Activated CD4-positive, CD25-positive, alpha-beta regulatory T cell treated with anti-CD3 and anti-CD28 coated beads, Interleukin-2, amount 50 U/mL, for 24 hours (primary cell): ENCODE data around the gene DTWD2.
A peak's percentile ranks its signal among the peaks of the same experiment; 100 is the strongest.
"Not testable (repeated sequence)": the region's sequence is repeated elsewhere in the genome, so short reads cannot be mapped to it uniquely, and the experiment has no call there.

Experiments
- ATAC-seq, 2 donors: fragments of 150-1000 bp; cut with Tn5 transposase; one replicate each; pipeline ENCODE4 v1.10.0; 2021; ENCODE audit warnings: mild to moderate bottlenecking in 1 of 2, moderate library complexity in 1 of 2

The DTWD2 gene, protein sequence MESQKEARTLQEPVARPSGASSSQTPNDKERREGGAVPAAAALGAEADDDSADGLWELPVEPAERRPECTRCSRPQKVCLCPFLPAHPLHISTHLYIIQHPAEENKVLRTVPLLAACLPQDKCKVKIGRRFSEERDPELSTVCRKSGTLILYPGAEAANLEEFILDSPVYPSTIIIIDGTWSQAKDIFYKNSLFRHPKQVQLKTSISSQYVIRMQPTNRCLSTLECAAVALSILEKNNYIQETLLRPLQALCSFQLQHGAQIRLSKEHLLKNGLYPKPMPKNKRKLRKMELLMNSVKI

DNA sequence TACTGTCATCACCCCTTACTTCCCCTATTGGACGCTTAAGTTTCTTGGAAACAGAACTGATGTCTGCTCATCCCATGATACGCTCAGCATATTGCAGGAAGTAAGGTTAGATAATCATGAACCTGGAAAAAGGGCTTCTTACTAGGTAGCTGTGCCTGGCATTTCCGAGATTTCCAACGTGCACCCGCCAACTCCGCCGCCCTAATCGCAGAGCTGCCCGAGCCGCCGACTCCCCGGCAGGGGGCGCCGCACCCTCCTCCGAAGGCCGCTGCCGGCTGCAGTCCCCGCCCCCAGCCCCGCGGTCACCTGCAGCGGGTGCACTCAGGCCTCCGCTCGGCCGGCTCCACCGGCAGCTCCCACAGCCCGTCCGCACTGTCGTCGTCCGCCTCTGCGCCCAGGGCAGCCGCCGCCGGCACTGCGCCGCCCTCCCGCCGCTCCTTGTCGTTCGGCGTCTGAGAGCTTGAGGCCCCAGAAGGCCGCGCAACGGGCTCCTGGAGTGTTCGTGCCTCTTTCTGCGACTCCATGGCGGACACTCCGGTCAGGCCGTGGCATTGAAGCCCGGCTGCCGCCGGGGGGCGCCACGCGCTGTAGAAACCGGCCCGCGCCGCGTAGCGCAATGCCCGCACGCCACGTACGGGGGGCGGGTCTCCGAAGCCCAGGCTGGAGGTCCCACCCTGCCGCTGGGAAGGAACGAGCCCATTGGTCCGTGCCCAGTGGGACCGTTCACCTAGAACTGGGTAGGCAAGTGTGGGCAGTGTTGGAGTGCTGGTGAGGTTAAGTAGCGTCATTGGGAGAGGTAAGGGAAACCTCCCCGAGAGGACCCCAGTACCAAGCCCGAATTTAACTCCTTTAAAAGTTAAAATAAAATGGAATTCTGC, at the start of gene DTWD2:
Gene DTWD2 (minus strand): TSS at position 560 of the 878 bp plus-strand sequence. CDS start 36 bp downstream, at position 524.
- peak; percentile 87 to 90 for ATAC-seq

- no peak for ATAC-seq
These were observed 49.3 kb upstream of the DTWD2 start for GRCh38 chr5:119037496-119038215.

GRCh38 chr5:119036101-119036762, 47.9 kb upstream of the DTWD2 start:
- peak; percentile 80 to 87 for ATAC-seq

- ATAC-seq = no peak
These were observed 44.8 kb upstream of the DTWD2 start for GRCh38 chr5:119033135-119033534.

- ATAC-seq = no peak
These were observed 44.3 kb upstream of the DTWD2 start for GRCh38 chr5:119032656-119033055.

DNA sequence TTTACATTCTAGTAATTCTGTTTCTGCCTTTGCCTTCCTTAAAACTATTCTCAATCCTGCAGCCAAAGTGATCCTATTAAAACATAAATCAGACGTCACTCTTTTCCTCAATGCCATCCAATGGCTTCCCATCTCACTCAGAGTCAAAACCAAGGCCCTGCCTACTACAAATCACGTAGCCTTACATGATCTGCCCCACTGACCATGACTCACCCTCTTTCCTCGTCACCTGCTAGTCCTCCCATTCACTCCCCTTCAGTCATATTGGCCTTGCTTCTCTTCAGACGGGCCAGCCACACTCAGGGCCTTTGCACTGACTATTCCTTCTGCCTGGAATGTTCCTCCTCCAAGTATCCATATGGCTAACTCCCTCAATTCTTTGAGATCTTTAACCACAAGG, 43.6 kb upstream of the DTWD2 start:
- peak; percentile 44 for ATAC-seq

DNA sequence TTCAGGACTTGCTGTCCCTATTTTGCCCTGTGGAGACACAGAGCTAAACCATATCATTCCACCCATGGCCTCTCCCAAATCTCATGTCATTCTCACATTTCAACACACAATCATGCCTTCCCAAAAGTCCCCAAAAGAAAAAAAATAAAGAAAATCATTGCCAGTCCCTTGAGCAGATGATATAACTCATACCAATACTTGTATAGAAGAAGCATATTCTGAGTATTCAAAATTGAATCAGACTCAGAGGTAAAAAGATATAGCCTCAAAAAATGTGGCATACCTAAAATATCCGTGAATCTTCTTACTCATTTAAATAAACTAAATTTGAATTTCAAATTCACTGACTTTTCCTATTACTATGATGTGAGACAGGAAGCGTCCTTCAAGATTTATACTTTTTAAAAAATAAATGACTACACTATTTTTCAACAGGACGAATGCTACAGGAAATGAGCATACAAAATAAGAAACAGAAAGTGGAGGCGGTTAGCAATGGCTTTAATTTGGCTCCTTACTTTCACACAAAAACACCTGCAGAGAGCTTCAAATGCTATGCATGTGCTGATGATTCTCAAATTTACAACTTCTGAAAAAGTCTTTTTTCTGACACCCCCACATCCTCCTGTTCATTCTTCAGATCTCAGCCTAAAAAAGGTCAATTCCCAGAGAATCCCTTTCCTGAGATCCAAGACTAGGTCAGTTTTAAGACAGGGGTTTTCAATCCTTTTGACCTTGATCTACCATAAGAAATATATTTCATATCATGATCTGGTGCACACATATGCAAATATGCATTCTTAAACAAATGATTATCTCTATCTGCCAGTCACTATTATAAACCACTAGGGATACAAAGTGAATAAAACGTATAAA, 42.9 kb upstream of the DTWD2 start:
- ATAC-seq = peak; percentile 82

DNA sequence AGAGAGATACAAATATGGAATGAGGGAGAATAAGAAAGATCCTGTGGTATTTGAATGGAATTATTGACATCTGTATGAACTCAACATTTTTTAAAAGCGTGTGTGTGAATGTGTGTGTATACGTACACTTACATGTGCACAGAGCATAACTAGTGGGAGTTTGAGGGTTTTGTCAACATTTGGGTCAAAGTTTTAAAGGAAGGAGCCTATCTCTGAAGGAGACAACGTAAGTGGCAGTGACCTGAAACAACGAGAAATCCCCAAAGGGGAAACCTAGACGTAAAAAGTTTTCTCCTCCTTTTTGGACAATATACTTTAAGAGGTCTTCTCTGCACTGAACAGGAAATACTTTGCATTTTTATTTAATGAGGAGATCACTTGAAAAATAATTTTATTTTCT, 40.2 kb upstream of the DTWD2 start:
- ATAC-seq = no peak

DNA sequence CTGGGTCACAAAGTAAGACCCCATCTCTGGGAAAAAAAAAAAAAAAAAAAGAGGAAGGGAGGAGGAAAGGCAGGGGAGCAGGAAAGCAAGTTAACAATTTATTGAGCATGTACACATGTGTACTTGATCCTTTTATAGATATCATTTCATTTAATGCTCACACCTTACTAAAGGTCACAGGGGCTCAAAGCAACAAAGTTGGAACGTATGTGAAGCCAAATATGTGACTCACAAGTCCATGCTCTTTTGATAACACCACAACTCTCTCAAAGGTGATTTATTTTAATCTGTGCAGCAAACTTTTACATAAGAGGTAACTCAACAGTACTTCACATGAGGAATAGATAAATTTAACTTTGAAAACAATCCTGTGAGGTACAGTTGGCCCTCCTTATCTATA, 34.4 kb upstream of the DTWD2 start:
- ATAC-seq = no peak

GRCh38 chr5:119022017-119022745, 33.8 kb upstream of the DTWD2 start:
- ATAC-seq = peak; percentile 33 to 35

DNA sequence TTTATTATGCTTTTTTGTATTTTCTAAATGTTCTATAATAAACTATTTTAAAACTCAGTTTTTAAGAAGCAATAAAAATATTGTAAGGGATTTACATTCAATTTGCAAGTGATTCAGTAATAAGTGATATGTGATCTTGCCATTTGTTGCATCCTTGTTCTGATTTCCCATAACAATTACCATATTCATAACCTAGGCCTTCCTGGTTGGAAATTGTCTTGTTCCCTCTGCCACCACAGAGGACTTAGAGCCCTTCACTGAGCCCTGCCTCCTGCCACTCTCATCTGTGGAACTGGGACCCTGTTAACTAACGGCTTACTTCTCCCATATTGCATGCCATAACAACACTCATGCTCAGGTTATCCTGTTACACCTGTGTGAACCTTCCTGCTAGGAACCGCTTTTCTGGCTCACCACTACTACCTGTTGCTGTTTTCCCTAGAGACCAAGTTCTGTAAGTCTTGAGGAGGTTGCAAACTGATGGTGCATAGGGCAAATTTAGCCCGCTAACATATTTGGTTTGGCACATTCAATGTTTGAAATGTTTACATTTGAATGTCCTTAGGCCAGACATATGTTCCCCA, 32.9 kb upstream of the DTWD2 start:
- ATAC-seq = no peak

DNA sequence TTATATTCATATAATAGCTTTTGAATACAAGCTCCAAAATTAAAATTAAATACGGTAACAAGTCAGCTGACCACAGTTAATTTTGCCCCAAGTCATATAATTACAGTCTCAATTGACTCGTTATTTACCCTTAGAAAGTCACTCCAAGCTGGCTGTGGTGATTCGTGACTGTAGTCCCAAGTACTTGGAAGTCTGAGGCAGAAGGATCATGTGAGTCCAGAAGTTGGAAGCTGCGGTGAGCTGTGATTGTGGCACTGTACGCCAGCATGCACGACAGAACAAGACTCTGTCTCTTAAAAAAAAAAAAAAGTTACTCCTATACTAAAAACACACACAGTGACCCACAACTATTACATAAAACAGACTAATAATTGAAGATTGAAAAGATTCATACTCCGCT, 31.6 kb upstream of the DTWD2 start:
- ATAC-seq = no peak

DNA sequence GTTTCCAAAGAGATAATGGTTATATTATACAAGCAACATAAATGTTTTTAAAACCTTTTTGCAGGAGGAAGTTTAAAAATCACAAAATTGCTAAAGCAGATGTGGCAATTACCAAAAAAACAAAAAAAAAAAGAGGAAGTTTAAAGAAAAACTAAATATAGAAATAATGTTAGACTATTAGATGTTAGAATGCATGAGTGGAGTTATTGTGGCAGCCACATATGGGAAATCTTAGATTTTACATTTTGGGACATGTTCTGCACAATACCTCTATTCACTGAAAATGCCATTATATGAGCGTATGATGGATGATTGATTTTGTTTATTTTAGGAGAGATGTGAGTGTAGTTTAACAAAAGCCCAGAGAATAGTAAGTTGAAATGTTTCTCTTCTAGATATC, 31.2 kb upstream of the DTWD2 start:
- no peak for ATAC-seq

GRCh38 chr5:119017994-119018393, 29.6 kb upstream of the DTWD2 start:
- no peak for ATAC-seq

- no peak for ATAC-seq
These were observed 27.9 kb upstream of the DTWD2 start for GRCh38 chr5:119016125-119016774.

DNA sequence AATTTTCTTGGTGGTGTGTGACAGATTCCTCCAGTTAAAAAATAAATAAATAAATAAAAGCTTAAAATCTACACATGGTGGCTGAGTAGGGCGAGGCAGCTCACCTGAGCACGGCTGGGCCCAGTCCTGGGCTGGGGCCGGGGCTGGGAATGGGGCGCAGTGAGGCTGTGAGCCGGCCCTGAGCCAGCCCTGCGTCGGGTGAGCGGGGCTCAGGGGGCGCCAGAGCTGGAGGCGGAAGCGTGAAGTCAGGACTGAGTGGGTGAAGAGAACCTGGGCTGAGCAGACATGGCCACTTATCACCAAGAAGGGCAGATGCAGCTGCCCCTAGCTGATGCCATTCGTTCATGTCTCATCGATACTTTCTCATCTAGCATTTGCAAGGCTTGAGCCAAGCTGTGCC, 22.8 kb upstream of the DTWD2 start:
- no peak for ATAC-seq

- no peak for ATAC-seq
These were observed 21.9 kb upstream of the DTWD2 start for GRCh38 chr5:119010206-119010605.

DNA sequence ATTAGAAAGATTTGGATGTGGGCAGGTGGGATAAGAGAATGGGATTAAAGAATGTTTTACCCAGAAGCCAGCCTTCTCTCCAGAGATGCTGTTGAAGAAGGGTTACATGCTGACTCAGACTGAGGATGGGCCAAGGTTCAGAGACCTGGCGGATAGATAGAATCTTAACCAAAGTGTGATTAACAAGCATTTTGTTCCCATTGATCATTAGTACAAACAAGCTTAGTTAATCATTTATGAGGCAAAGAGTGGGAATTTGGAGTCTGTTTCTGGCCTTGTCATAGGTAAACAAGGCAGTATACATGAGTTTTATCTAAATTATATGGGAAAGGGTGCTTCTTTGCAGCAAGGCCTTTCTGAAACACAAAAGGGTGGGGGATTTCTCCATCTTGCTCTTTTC, 20.8 kb upstream of the DTWD2 start:
- ATAC-seq = no peak

GRCh38 chr5:118999696-119000095, 11.3 kb upstream of the DTWD2 start:
- no peak for ATAC-seq

- not testable (repeated sequence) for ATAC-seq
These were observed 10.5 kb upstream of the DTWD2 start for GRCh38 chr5:118998861-118999260.
